SKM-1 (cell line): ENCODE results near the gene HMGCS1.
"Not testable (repeated sequence)": the region's sequence is repeated elsewhere in the genome, so short reads cannot be mapped to it uniquely, and the experiment has no call there.

Experiments
- DNase-seq: peaks from one replicate; lab custom pipeline; 2025; ENCODE audit not compliant: unreplicated experiment; lab: John Stamatoyannopoulos, UW

Gene HMGCS1

GRCh38 chr5:43313854-43314457 is 744 bp upstream of the HMGCS1 start:
- DNase-seq = no peak

- peak; percentile 17 for DNase-seq
These were observed 545 bp downstream of the HMGCS1 start for GRCh38 chr5:43312699-43313034.

- DNase-seq = no peak
These were observed 1.0 kb downstream of the HMGCS1 start for GRCh38 chr5:43312076-43312661.

- no peak for DNase-seq
These were observed 3.6 kb downstream of the HMGCS1 start for GRCh38 chr5:43309637-43310036.

- DNase-seq = no peak
These were observed 4.1 kb downstream of the HMGCS1 start for GRCh38 chr5:43309122-43309521.

GRCh38 chr5:43306954-43307353 is 6.3 kb downstream of the HMGCS1 start:
- DNase-seq = not testable (repeated sequence)

GRCh38 chr5:43305948-43306565 is 7.2 kb downstream of the HMGCS1 start:
- DNase-seq = peak; percentile 49

- DNase-seq = no peak
These were observed 8.7 kb downstream of the HMGCS1 start for GRCh38 chr5:43304525-43304924.

- DNase-seq = no peak
These were observed 10.0 kb downstream of the HMGCS1 start for GRCh38 chr5:43303242-43303641.

GRCh38 chr5:43302481-43302880 is 10.7 kb downstream of the HMGCS1 start:
- no peak for DNase-seq

- no peak for DNase-seq
These were observed 11.5 kb downstream of the HMGCS1 start for GRCh38 chr5:43301653-43302091.

- DNase-seq = no peak
These were observed 13.1 kb downstream of the HMGCS1 start for GRCh38 chr5:43300112-43300511.

- no peak for DNase-seq
These were observed 14.8 kb downstream of the HMGCS1 start for GRCh38 chr5:43298443-43298842.

- DNase-seq = no peak
These were observed 16.4 kb downstream of the HMGCS1 start for GRCh38 chr5:43296835-43297234.

GRCh38 chr5:43295202-43295601 is 18.0 kb downstream of the HMGCS1 start:
- no peak for DNase-seq

GRCh38 chr5:43294226-43294625 is 19.0 kb downstream of the HMGCS1 start:
- DNase-seq = no peak

- no peak for DNase-seq
These were observed 22.5 kb downstream of the HMGCS1 start for GRCh38 chr5:43290726-43291125.

- no peak for DNase-seq
These were observed 24.9 kb downstream of the HMGCS1 start for GRCh38 chr5:43288269-43288831.

- DNase-seq = no peak
These were observed 25.7 kb downstream of the HMGCS1 start for GRCh38 chr5:43287493-43287892.

- no peak for DNase-seq
These were observed 26.6 kb downstream of the HMGCS1 start for GRCh38 chr5:43286623-43287022.

- no peak for DNase-seq
These were observed 31.2 kb downstream of the HMGCS1 start for GRCh38 chr5:43281840-43282658.
